ENCODE data around the gene UBL4A. TPM values are rescaled to one million over a fixed set of nuclear protein-coding genes. Genes with fewer than 3 reads are reported as not detected.
A peak's percentile ranks its signal among the peaks of the same experiment; 100 is the strongest.

UBL4A gene
- total RNA-seq, 1 donor from 2014 or later, result 21.2 TPM

DNA sequence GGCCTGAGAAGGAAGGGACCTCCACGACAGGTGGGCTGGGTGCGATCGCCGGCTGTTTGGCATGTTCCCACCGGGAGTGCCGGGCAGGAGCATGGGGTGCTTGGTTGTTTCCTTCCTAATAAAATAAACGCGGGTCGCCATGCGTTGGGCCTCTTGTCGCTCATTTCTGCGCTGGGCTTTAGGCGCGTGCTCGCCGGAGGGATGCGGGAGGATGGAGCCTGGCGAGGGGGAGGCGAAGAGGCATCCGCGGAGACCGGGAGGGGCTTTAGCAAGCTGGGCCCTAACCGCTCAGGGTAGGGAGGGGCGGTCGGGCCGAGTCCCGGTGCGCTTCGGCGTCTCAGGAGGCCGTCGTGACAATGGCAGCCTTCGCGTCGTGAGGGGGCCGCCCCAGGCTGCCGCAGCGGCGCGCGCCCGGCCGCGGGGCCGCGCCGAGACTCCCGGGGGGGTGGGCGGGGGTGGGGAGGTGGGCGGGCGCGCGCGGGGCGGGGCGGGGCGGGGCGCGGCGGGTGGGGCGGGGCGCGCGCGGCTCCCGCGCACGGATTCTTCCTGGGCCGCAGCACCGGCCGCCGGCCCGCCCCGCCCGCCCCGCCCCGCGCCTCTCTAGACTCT lies 49.9 kb downstream of the UBL4A start:
- Mint-ChIP-seq H3K9me3 (ENCODE audit: low read depth) (peaks cover 5% of the 10 kb centered on the region), H3K4me1 (ENCODE audit: low read depth) (peaks cover 13% of the 10 kb centered on the region), H3K36me3 (ENCODE audit: low read depth) (peaks cover 6% of the 10 kb centered on the region), H3K27me3 (ENCODE audit: low read depth) (no peaks in the 10 kb centered on the region), H3K4me3 (ENCODE audit: unreplicated experiment) (peak overlapping the region; percentile 60), H3K27ac (ENCODE audit: unreplicated experiment) (peak overlapping the region; percentile 73)
- TF ChIP-seq, protein P1, sequence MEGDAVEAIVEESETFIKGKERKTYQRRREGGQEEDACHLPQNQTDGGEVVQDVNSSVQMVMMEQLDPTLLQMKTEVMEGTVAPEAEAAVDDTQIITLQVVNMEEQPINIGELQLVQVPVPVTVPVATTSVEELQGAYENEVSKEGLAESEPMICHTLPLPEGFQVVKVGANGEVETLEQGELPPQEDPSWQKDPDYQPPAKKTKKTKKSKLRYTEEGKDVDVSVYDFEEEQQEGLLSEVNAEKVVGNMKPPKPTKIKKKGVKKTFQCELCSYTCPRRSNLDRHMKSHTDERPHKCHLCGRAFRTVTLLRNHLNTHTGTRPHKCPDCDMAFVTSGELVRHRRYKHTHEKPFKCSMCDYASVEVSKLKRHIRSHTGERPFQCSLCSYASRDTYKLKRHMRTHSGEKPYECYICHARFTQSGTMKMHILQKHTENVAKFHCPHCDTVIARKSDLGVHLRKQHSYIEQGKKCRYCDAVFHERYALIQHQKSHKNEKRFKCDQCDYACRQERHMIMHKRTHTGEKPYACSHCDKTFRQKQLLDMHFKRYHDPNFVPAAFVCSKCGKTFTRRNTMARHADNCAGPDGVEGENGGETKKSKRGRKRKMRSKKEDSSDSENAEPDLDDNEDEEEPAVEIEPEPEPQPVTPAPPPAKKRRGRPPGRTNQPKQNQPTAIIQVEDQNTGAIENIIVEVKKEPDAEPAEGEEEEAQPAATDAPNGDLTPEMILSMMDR (IDR thresholded peaks at IDR 0.05), result no peak
- DNase-seq (ENCODE audit: low spot score), result no peak

DNA sequence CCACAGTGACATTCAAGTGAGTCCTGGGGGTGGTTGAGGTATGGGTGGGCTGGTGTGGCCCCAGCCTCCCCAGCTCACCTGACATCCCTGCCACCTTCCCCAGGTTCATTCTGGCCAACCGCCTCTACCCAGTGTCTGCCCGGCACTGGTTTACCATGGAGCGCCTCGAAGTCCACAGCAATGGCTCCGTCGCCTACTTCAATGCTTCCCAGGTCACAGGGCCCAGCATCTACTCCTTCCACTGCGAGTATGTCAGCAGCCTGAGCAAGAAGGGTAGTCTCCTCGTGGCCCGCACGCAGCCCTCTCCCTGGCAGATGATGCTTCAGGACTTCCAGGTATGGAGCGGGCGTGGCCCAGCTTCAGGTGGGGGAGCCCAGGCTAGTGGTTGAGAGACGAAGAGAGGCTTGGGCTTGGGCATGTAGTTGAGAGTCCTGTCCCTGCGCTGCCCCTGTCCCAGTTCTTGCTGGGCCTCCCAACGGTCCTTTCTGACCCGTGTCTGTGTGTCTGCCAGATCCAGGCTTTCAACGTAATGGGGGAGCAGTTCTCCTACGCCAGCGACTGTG lies 51.2 kb downstream of the UBL4A start:
- no peak overlapping the region for H3K27ac Mint-ChIP-seq (ENCODE audit: unreplicated experiment)
- H3K4me1 Mint-ChIP-seq (ENCODE audit: low read depth), result peaks cover 22% of the 10 kb centered on the region
- no peak overlapping the region for H3K4me3 Mint-ChIP-seq (ENCODE audit: unreplicated experiment)
- TF ChIP-seq, protein P1 (IDR thresholded peaks at IDR 0.05), result no peak
- peaks cover 6% of the 10 kb centered on the region for H3K36me3 Mint-ChIP-seq (ENCODE audit: low read depth)
- DNase-seq (ENCODE audit: low spot score), result no peak
- H3K9me3 Mint-ChIP-seq (ENCODE audit: low read depth), result peaks cover 5% of the 10 kb centered on the region
- no peaks in the 10 kb centered on the region for H3K27me3 Mint-ChIP-seq (ENCODE audit: low read depth)

DNA sequence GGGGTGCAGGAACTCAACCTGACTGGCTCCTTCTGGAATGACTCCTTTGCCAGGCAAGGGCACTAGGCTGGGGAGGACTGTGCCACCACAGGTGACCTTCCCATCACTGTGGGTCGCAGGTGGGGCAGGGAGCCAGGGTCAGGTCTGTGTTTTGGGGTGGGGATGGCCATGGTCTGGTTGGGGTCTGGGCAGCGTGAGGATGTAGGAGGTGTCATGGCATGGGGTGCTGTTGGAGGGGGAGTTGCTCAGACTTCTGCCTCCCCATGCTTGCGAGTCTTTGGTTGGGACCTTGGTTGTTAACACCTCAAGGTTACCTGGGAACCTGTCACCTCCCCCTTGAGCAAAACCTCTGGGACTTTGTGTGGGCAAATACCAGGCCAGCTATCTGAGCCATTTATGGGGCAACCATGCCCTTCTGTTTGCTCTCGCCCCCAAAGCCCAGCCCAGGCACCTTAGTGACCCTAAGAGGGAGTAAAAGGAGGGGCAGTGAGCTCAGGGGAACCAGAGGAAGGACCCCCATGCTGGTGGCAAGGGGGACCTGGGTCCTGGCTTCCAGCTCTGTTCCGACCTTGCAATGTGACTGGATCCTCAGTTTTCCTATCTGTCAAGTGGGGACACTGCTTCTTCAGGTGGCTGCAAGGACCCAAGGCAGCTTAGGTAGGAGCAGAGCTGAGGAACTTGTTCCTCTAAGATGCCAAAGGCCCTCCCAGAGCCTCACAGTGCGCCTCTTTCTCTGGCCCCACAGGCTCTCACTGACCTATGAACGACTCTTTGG lies 51.8 kb downstream of the UBL4A start:
- no peak for DNase-seq (ENCODE audit: low spot score)
- H3K36me3 Mint-ChIP-seq (ENCODE audit: low read depth), result peaks cover 6% of the 10 kb centered on the region
- H3K4me3 Mint-ChIP-seq (ENCODE audit: unreplicated experiment), result no peak overlapping the region
- peaks cover 5% of the 10 kb centered on the region for H3K9me3 Mint-ChIP-seq (ENCODE audit: low read depth)
- peaks cover 25% of the 10 kb centered on the region for H3K4me1 Mint-ChIP-seq (ENCODE audit: low read depth)
- no peak overlapping the region for H3K27ac Mint-ChIP-seq (ENCODE audit: unreplicated experiment)
- H3K27me3 Mint-ChIP-seq (ENCODE audit: low read depth), result no peaks in the 10 kb centered on the region
- TF ChIP-seq, protein P1 (IDR thresholded peaks at IDR 0.05), result no peak

Small RNA genes within 50 kb of the gene (microRNA-seq; reads per million reads assigned to microRNA genes)
- 6.6 reads per million, percentile 9 among the genes with 10 or more reads in this experiment for gene MIR6858 (ENCODE audit: borderline number of aligned reads)

Other genes with a start within 250 kb of the UBL4A start
- gene OPN1MW3, start 229.0 kb downstream of the UBL4A start, total RNA-seq, result not detected in 3 replicates
- gene TEX28, start 191.5 kb downstream of the UBL4A start, total RNA-seq, result not detected in 3 replicates
- not detected in 3 replicates for gene TKTL1, start 190.8 kb downstream of the UBL4A start, total RNA-seq
- gene FLNA, start 112.0 kb downstream of the UBL4A start, total RNA-seq, result 1,923 to 4,327 TPM (median 4,325 TPM) in 3 replicates
- 66.3 to 81.7 TPM (median 81.1 TPM) in 3 replicates for gene EMD, start 107.3 kb downstream of the UBL4A start, total RNA-seq
- gene RPL10, start 88.2 kb downstream of the UBL4A start, total RNA-seq, result 1,847 to 2,160 TPM (median 2,120 TPM) in 3 replicates
- gene DNASE1L1, start 77.4 kb downstream of the UBL4A start, total RNA-seq, result 39.4 to 44.5 TPM (median 40.8 TPM) in 3 replicates
- 33.4 to 39.1 TPM (median 38.7 TPM) in 3 replicates for gene TAFAZZIN, start 75.1 kb downstream of the UBL4A start, total RNA-seq
- gene ATP6AP1, start 57.9 kb downstream of the UBL4A start, total RNA-seq, result 132 to 139 TPM (median 136 TPM) in 3 replicates
- 147 to 159 TPM (median 152 TPM) in 3 replicates for gene GDI1, start 49.5 kb downstream of the UBL4A start, total RNA-seq
- 98.3 to 108 TPM (median 106 TPM) in 3 replicates for gene FAM50A, start 42.5 kb downstream of the UBL4A start, total RNA-seq
- 187 to 212 TPM (median 205 TPM) in 3 replicates for gene PLXNA3, start 28.3 kb downstream of the UBL4A start, total RNA-seq
- 17.7 to 25.4 TPM (median 19.8 TPM) in 3 replicates for gene LAGE3, start 7.3 kb downstream of the UBL4A start, total RNA-seq
- gene SLC10A3, start 4.0 kb upstream of the UBL4A start, total RNA-seq, result 26.8 to 28.9 TPM (median 28.9 TPM) in 3 replicates
- 35.7 to 38.5 TPM (median 36.5 TPM) in 3 replicates for gene FAM3A, start 29.6 kb upstream of the UBL4A start, total RNA-seq
- 63.9 to 165 TPM (median 67.6 TPM) in 3 replicates for gene G6PD, start 60.2 kb upstream of the UBL4A start, total RNA-seq
- 21.6 to 28.3 TPM (median 22.4 TPM) in 3 replicates for gene IKBKG, start 61.0 kb upstream of the UBL4A start, total RNA-seq
- gene CTAG1A, start 98.5 kb upstream of the UBL4A start, total RNA-seq, result not detected in 3 replicates
- not detected in 3 replicates for gene CTAG1B, start 132.7 kb upstream of the UBL4A start, total RNA-seq
- gene CTAG2, start 167.0 kb upstream of the UBL4A start, total RNA-seq, result not detected in 3 replicates

Measured in chondrocyte (in vitro differentiated cells).